Sigmoid colon (tissue), 4 donors: ENCODE measurements around the gene MINK1.

Experiments
- POLR2A ChIP-seq, 2 donors: fragments of 450-650 bp; IDR thresholded peaks; one replicate each; pipeline ENCODE4 v1.6.1; 2016; ENCODE audit warnings: antibody characterized with exemption in 2 of 2, mild to moderate bottlenecking in 2 of 2, moderate library complexity in 2 of 2
- POLR2AphosphoS5 ChIP-seq, 4 donors: sonication (generic); formaldehyde crosslinking; IDR thresholded peaks; one replicate each; pipeline ENCODE4 v1.6.1; 2017; ENCODE audit warnings: antibody characterized with exemption in 4 of 4
- TF ChIP-seq, protein P1 (sequence below), 4 experiments: fragments of 450-650 bp in 3 of 4; fragments of 200-600 bp in 1 of 4; IDR thresholded peaks; one replicate each; pipeline ENCODE4 v1.5.1; 2016 to 2019; ENCODE audit warnings: antibody characterized with exemption in 4 of 4, mild to moderate bottlenecking in 3 of 4, moderate library complexity in 2 of 4

DNA sequence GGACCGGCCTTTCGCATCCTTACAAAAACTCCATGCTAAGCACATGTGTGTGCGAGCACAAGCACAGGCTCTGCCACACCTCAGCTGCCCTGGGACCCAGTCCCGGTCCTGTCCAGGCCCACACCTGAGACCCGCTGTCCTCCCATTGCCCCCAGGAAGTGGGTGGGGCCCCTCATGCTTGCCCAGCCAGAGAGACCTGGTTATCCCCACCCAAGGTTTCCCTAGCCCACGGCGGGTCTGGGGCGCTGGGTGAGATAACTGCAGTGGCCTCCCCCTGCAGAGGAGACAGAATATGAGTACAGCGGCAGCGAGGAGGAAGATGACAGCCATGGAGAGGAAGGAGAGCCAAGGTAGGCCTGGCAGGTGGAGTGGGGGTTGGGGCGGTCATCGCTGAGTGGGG, 53.7 kb downstream of the MINK1 start:
- TF ChIP-seq, protein P1, sequence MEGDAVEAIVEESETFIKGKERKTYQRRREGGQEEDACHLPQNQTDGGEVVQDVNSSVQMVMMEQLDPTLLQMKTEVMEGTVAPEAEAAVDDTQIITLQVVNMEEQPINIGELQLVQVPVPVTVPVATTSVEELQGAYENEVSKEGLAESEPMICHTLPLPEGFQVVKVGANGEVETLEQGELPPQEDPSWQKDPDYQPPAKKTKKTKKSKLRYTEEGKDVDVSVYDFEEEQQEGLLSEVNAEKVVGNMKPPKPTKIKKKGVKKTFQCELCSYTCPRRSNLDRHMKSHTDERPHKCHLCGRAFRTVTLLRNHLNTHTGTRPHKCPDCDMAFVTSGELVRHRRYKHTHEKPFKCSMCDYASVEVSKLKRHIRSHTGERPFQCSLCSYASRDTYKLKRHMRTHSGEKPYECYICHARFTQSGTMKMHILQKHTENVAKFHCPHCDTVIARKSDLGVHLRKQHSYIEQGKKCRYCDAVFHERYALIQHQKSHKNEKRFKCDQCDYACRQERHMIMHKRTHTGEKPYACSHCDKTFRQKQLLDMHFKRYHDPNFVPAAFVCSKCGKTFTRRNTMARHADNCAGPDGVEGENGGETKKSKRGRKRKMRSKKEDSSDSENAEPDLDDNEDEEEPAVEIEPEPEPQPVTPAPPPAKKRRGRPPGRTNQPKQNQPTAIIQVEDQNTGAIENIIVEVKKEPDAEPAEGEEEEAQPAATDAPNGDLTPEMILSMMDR (IDR thresholded peaks at IDR 0.05): no peak
- TF ChIP-seq POLR2A (IDR thresholded peaks at IDR 0.05) (no peak), POLR2AphosphoS5 (IDR thresholded peaks at IDR 0.05) (no peak)
